Thyroid gland (tissue), 4 donors: ENCODE results near the gene PALLD. TPM values are rescaled to one million over a fixed set of nuclear protein-coding genes. Genes with fewer than 3 reads are reported as not detected.

Experiments used
- DNase-seq, 2 donors: peaks; one replicate each; pipeline ENCODE4 v3.0.0-alpha.2; 2019
- H3K27ac ChIP-seq, 3 donors: fragments of 200-600 bp; sonication (generic); 1 replicate in 2 of 3; 2 replicates in 1 of 3; pipeline ENCODE4 v1.5.1; 2016 to 2019; ENCODE audit warnings: mild to moderate bottlenecking in 1 of 3, moderate library complexity in 1 of 3
- H3K27me3 ChIP-seq: fragments of 200-600 bp; sonication (generic); one replicate; pipeline ENCODE4 v1.5.1; 2019
- H3K36me3 ChIP-seq, 2 donors: fragments of 200-600 bp; sonication (generic); one replicate each; pipeline ENCODE4 v1.5.1; 2016 to 2019
- H3K4me1 ChIP-seq, 2 donors: fragments of 200-600 bp; sonication (generic); one replicate each; pipeline ENCODE4 v1.5.1; 2017 to 2019
- H3K4me3 ChIP-seq, 3 donors: fragments of 200-600 bp; sonication (generic); replicated peaks in 1 of 3; 1 replicate in 2 of 3; 2 replicates in 1 of 3; pipeline ENCODE4 v1.5.1; 2016; ENCODE audit warnings: mild to moderate bottlenecking in 1 of 3
- H3K9me3 ChIP-seq: fragments of 200-600 bp; sonication (generic); one replicate; pipeline ENCODE4 v1.5.1; 2017
- POLR2A ChIP-seq, 2 donors: fragments of 450-650 bp; IDR thresholded peaks; one replicate each; pipeline ENCODE4 v1.6.1; 2017; ENCODE audit warnings: antibody characterized with exemption in 2 of 2, mild to moderate bottlenecking in 2 of 2, moderate library complexity in 1 of 2
- WGBS, 2 donors: methylation state at CpG; one replicate each; pipeline ENCODE4 v1.1.5; 2017; 5-methylcytosine and 5-hydroxymethylcytosine counted together
- intact Hi-C: fragments of 100-400 bp; cut with DNase I; formaldehyde crosslinking; loops from one replicate; pipeline ENCODE4 v1.15.1; 2023
- total RNA-seq, 4 donors: library from RNA; depleted of rRNA; stranded (reverse); fragments of >200 nt; gene quantifications; one replicate each; pipeline ENCODE4 v1.2.3, GENCODE V29; 2016
- TF ChIP-seq, protein P1 (sequence below), 6 experiments: fragments of 200-600 bp in 3 of 6; fragments of 450-650 bp in 3 of 6; sonication (generic) in 3 of 6; IDR thresholded peaks; one replicate each; pipeline ENCODE4 v1.5.1; 2016 to 2019; ENCODE audit warnings: antibody characterized with exemption in 6 of 6, mild to moderate bottlenecking in 2 of 6, inconsistent platforms in 1 of 6, moderate library complexity in 1 of 6

The PALLD gene
- total RNA-seq, 4 donors from 2014 or later = 152 to 311 (median 226) TPM

DNA sequence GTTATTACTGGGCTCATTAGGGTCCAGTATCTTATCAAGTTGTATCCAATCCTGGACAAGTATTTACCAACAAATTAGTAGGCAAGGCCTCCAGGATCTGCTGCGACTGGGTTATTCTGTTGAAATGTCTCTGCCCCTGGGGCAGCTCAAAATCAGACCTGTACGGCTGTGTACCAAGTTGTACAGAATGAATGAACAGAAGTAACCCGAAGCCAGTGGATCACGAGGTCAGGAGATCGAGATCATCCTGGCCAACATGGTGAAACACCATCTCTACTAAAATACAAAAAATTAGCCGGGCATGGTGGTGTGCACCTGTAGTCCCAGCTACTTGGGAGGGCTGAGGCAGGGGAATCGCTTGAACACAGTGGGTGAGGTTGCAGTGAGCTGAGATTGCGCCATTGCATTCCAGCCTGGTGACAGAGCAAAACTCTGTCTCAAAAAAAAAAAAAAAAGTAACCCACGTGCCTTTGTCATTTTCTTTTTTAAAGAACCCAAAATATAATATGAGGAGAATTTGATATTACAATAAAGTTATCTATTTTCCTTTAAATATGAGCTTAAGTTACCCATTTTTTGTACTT is 385.9 kb downstream of the PALLD start:
- intact Hi-C loops = no loop called here
- Histone ChIP-seq H3K27ac (peak overlapping the region in 1 of 3 donors; percentile 61), H3K4me1 (peaks cover 15 to 41% of the 10 kb centered on the region in 2 donors), H3K4me3 (no peak overlapping the region), H3K27me3 (no peaks in the 10 kb centered on the region), H3K36me3 (peaks cover 0 to 3% of the 10 kb centered on the region in 2 donors), H3K9me3 (no peaks in the 10 kb centered on the region)
- 93 to 95% methylated on average over 9 of the region's 9 CpGs for WGBS, 2 donors
- DNase-seq = peak in 1 of 2 donors; percentile 14
- no peak for TF ChIP-seq POLR2A (IDR thresholded peaks at IDR 0.05)
- TF ChIP-seq, protein P1, sequence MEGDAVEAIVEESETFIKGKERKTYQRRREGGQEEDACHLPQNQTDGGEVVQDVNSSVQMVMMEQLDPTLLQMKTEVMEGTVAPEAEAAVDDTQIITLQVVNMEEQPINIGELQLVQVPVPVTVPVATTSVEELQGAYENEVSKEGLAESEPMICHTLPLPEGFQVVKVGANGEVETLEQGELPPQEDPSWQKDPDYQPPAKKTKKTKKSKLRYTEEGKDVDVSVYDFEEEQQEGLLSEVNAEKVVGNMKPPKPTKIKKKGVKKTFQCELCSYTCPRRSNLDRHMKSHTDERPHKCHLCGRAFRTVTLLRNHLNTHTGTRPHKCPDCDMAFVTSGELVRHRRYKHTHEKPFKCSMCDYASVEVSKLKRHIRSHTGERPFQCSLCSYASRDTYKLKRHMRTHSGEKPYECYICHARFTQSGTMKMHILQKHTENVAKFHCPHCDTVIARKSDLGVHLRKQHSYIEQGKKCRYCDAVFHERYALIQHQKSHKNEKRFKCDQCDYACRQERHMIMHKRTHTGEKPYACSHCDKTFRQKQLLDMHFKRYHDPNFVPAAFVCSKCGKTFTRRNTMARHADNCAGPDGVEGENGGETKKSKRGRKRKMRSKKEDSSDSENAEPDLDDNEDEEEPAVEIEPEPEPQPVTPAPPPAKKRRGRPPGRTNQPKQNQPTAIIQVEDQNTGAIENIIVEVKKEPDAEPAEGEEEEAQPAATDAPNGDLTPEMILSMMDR (IDR thresholded peaks at IDR 0.05) = no peak

DNA sequence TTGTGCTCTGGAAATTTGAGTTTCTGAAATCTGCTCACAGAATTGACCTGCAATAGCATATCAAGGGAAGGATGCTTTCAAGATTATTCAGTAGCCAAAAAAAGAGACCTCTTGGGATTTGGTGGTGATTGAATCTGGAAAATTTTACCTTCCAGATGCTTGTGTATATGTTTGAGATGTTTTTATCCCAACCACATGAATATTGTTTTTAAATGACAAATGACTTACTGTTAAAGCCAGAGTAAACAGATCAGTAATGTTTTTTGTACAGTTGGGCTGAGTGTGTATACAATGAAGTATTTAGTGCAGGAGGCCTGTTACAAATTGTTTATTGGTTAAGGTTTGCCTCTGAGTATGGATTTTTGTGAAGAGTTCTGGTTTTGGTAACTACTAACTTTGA is 386.7 kb downstream of the PALLD start:
- intact Hi-C loops = no loop called here
- no peaks in the 10 kb centered on the region for H3K27me3 ChIP-seq
- no peaks in the 10 kb centered on the region for H3K9me3 ChIP-seq
- H3K4me3 ChIP-seq = no peak overlapping the region
- no peak for DNase-seq
- no peak for TF ChIP-seq POLR2A (IDR thresholded peaks at IDR 0.05)
- TF ChIP-seq, protein P1 (IDR thresholded peaks at IDR 0.05) = no peak
- H3K4me1 ChIP-seq = peaks cover 15 to 41% of the 10 kb centered on the region in 2 donors
- H3K36me3 ChIP-seq = no peaks in the 10 kb centered on the region
- H3K27ac ChIP-seq = no peak overlapping the region

DNA sequence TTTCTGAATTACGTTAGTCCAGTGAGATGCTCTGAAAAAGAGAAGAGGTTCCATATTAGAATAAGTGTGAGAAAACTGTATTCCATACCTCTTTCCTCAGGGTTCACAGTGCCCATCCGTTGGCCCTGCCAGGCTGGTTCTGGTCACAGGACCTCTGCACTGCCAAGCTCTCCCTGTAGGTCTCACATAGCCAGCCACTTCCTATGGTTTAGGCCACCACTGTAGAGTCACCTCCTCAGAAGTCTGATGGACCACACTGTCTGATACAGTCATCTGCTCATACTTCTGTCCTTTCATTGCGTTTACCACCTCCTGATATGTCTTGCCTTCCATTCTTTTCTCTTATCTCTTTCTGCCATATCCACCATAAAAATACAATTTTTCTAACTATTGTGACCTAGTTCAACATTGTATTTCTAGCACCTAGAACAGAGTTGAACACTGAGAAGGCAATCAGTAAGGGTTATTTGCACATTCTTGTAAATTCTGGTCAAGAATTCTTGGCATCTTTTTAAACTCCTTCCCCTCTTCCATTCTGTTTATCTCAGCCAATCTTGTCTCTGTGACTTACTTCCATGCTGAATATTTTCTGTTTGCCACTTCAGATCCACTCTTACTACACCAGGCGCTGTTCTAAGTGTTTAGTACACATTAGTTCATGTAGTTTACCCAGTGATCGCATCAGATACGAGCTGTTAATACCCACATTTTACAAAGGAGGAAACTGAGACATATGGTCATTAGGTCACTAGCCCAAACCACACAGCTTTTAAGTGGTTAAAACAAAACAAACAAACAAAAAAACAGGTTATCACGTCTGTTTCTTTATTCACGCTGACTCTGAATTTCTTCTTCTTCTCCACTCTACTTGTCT is 387.6 kb downstream of the PALLD start:
- WGBS, 2 donors = 89 to 91% methylated on average over 8 of the region's 8 CpGs
- no peaks in the 10 kb centered on the region for H3K36me3 ChIP-seq
- no peaks in the 10 kb centered on the region for H3K27me3 ChIP-seq
- TF ChIP-seq, protein P1 (IDR thresholded peaks at IDR 0.05) = no peak
- no peak for TF ChIP-seq POLR2A (IDR thresholded peaks at IDR 0.05)
- intact Hi-C loops = no loop called here
- no peaks in the 10 kb centered on the region for H3K9me3 ChIP-seq
- no peak for DNase-seq
- H3K4me1 ChIP-seq = peaks cover 15 to 41% of the 10 kb centered on the region in 2 donors
- H3K27ac ChIP-seq = peak overlapping the region in 1 of 3 donors; percentile 24
- no peak overlapping the region for H3K4me3 ChIP-seq

DNA sequence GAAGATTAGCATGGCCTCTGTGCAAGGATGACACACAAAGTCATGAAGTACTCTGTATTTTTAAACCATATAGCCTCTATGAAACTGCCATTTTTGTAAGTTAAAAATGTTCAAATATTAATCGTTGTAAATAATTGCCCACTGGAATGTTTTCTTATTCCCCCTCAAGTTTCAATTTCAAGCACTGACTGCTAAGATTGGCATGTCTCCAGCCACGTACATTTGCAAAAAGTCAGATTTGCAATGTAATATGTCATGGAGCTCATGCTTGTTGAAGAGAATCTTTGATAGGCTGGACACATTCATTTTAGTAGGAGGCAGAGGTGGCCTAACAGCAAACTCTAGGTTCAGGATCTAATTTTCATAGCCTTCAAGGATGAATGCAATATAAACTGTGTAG is 388.5 kb downstream of the PALLD start:
- Histone ChIP-seq H3K36me3 (peaks cover 0 to 4% of the 10 kb centered on the region in 2 donors), H3K27me3 (no peaks in the 10 kb centered on the region), H3K4me3 (no peak overlapping the region), H3K27ac (no peak overlapping the region), H3K4me1 (peaks cover 15 to 41% of the 10 kb centered on the region in 2 donors), H3K9me3 (no peaks in the 10 kb centered on the region)
- WGBS, 2 donors = 78 to 83% methylated on average over 2 of the region's 2 CpGs
- intact Hi-C loops = no loop called here
- DNase-seq = no peak
- TF ChIP-seq POLR2A (IDR thresholded peaks at IDR 0.05) = no peak
- TF ChIP-seq, protein P1 (IDR thresholded peaks at IDR 0.05) = no peak

DNA sequence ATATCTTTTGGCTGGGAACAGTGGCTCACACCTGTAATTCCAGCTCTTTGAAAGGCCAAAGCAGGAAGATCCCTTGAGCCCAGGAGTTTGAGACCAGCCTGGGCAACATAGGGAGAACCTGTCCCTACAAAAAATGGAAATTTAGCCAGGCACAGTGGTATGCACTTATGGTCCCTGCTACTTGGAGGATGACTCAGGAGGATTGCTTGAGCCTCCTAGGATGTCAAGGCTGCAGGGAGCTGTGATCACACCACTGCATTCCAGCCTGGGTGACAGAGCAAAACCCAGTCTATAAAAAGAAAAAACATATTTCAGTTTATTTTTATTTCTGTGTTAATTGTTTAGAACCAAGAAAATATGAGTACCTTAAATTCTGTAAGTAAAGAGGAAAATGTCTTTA is 389.5 kb downstream of the PALLD start:
- no peak for TF ChIP-seq POLR2A (IDR thresholded peaks at IDR 0.05)
- TF ChIP-seq, protein P1 (IDR thresholded peaks at IDR 0.05) = no peak
- Histone ChIP-seq H3K4me1 (peaks cover 9 to 34% of the 10 kb centered on the region in 2 donors), H3K4me3 (no peak overlapping the region), H3K36me3 (peaks cover 0 to 11% of the 10 kb centered on the region in 2 donors), H3K9me3 (no peaks in the 10 kb centered on the region), H3K27me3 (no peaks in the 10 kb centered on the region), H3K27ac (peak overlapping the region in 2 of 3 donors; percentile 6 to 22)
- intact Hi-C loops = no loop called here
- DNase-seq = no peak
